Measurements from ENCODE around the gene C5. TPM values are rescaled to one million over a fixed set of nuclear protein-coding genes. Genes with fewer than 3 reads are reported as not detected.

The C5 gene
- total and polyA plus RNA-seq, 9 of the 15 experiments (the other 6 are each of a cell fraction or from before 2014, with no cell fraction given), result 0.08 to 0.91 (median 0.42) TPM

GRCh38 chr9:121074370-121075250 lies 24.5 kb upstream of the C5 start, which contains the start of gene CNTRL (continued):
- no peak for TF ChIP-seq ZNF512 (tag; IDR thresholded peaks at IDR 0.05)
- TF ChIP-seq, protein P1, sequence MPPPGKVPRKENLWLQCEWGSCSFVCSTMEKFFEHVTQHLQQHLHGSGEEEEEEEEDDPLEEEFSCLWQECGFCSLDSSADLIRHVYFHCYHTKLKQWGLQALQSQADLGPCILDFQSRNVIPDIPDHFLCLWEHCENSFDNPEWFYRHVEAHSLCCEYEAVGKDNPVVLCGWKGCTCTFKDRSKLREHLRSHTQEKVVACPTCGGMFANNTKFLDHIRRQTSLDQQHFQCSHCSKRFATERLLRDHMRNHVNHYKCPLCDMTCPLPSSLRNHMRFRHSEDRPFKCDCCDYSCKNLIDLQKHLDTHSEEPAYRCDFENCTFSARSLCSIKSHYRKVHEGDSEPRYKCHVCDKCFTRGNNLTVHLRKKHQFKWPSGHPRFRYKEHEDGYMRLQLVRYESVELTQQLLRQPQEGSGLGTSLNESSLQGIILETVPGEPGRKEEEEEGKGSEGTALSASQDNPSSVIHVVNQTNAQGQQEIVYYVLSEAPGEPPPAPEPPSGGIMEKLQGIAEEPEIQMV (tag; conservative IDR thresholded peaks at IDR 0.05; ENCODE audit: low read depth), result no peak
- 0 out of 2 replicates have a peak, but pooled peaks have one; percentile 75 for TF ChIP-seq HMGXB4 (CRISPR knock-in tag; IDR thresholded peaks at IDR 0.05)
- TF ChIP-seq NR1H2 (CRISPR knock-in tag; IDR thresholded peaks at IDR 0.05), result peak; percentile 92; the same call in 1 of the 2 replicates
- TF ChIP-seq ZSCAN29 (IDR thresholded peaks at IDR 0.05), result no peak
- TF ChIP-seq, protein P2, sequence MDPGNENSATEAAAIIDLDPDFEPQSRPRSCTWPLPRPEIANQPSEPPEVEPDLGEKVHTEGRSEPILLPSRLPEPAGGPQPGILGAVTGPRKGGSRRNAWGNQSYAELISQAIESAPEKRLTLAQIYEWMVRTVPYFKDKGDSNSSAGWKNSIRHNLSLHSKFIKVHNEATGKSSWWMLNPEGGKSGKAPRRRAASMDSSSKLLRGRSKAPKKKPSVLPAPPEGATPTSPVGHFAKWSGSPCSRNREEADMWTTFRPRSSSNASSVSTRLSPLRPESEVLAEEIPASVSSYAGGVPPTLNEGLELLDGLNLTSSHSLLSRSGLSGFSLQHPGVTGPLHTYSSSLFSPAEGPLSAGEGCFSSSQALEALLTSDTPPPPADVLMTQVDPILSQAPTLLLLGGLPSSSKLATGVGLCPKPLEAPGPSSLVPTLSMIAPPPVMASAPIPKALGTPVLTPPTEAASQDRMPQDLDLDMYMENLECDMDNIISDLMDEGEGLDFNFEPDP (CRISPR knock-in tag; IDR thresholded peaks at IDR 0.05), result no peak
- TF ChIP-seq ZNF395 (CRISPR knock-in tag; IDR thresholded peaks at IDR 0.05), result peak; percentile 92
- no peak for TF ChIP-seq U2AF2 (optimal IDR thresholded peaks at IDR 0.05; ENCODE audit: low read depth, low read length)
- no peak for TF ChIP-seq ZNF140 (CRISPR knock-in tag; IDR thresholded peaks at IDR 0.05)
- peak; percentile 78 for TF ChIP-seq GABPA (tag; conservative IDR thresholded peaks at IDR 0.05; ENCODE audit: low read depth)
- TF ChIP-seq CBFA2T3 (IDR thresholded peaks at IDR 0.05), result no peak; the same call in 1 of the 2 replicates
- no peak for TF ChIP-seq RHOXF2B (CRISPR knock-in tag; conservative IDR thresholded peaks at IDR 0.05)
- TF ChIP-seq, protein P3, sequence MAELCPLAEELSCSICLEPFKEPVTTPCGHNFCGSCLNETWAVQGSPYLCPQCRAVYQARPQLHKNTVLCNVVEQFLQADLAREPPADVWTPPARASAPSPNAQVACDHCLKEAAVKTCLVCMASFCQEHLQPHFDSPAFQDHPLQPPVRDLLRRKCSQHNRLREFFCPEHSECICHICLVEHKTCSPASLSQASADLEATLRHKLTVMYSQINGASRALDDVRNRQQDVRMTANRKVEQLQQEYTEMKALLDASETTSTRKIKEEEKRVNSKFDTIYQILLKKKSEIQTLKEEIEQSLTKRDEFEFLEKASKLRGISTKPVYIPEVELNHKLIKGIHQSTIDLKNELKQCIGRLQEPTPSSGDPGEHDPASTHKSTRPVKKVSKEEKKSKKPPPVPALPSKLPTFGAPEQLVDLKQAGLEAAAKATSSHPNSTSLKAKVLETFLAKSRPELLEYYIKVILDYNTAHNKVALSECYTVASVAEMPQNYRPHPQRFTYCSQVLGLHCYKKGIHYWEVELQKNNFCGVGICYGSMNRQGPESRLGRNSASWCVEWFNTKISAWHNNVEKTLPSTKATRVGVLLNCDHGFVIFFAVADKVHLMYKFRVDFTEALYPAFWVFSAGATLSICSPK (IDR thresholded peaks at IDR 0.05; ENCODE audit: borderline replicate concordance), result no peak
- TF ChIP-seq CHD1 (IDR thresholded peaks at IDR 0.05; ENCODE audit: low read length), result peak; percentile 69
